Stimulated activated CD8-positive, alpha-beta memory T cell treated with anti-CD3 and anti-CD28 coated beads, Interleukin-15, amount 100 ng/mL, for 24 hours (primary cell): ENCODE measurements around the gene ATP5PB.

ENCODE experiments used
- DNase-seq: peaks from one replicate; pipeline ENCODE4 v3.0.0-alpha.2; 2020; ENCODE audit warnings: low read depth

ATP5PB gene

GRCh38 chr1:111507411-111508201, 58.3 kb downstream of the ATP5PB start:
- DNase-seq, result no peak

GRCh38 chr1:111509997-111510375, 60.7 kb downstream of the ATP5PB start:
- no peak for DNase-seq

- no peak for DNase-seq
Measured at GRCh38 chr1:111511370-111511769, 62.1 kb downstream of the ATP5PB start.
